ENCODE data around the gene ST3GAL2. TPM values are rescaled to one million over a fixed set of nuclear protein-coding genes. Genes with fewer than 3 reads are reported as not detected.
"Not testable (repeated sequence)": the region's sequence is repeated elsewhere in the genome, so short reads cannot be mapped to it uniquely, and the experiment has no call there.

Gene ST3GAL2
- total RNA-seq, 1 experiment from 2014 or later = 32.7 TPM

DNA sequence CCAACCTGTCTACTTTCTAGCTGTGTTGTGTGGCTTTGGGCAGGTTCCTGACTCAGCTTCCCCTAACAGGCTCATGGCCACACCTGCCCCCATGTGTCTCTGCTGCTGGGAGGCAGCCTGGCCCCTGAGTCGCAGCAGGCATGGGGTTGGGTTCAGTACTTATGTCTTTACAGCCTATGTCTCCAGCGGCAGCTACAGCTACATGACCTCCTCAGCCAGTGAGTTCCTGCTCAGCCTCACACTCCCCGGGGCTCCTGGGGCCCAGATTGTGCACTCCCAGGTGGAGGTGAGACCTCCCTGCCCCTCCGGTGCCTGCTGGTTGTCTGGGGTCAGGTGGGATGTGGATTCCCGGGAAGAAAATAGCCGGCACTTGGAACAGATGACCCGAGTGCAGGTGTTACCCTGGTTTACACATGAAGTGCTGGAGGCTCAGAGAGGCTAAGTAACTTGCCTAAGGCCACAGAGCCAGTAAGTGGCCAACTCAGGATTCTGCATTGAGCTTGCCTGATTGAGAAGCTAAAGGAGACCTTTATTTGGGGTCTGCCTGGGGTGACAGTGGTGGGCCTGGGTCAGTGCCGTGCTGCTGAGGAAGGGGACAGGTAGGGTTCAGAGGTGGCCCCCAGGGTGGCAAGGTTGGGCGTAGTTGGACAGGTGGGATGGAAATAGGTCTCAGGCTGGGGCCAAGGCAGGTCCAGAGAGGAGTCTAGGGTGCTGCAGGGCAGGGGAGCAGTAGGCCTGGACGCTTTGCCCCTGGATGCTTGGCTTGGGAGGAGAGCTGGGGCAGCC is 31.4 kb upstream of the ST3GAL2 start:
- in situ Hi-C loops (cut with HindIII; ENCODE audit: low sequenced_read_pairs) = no loop called here
- DNase-seq (ENCODE audit: low spot score) = no peak

DNA sequence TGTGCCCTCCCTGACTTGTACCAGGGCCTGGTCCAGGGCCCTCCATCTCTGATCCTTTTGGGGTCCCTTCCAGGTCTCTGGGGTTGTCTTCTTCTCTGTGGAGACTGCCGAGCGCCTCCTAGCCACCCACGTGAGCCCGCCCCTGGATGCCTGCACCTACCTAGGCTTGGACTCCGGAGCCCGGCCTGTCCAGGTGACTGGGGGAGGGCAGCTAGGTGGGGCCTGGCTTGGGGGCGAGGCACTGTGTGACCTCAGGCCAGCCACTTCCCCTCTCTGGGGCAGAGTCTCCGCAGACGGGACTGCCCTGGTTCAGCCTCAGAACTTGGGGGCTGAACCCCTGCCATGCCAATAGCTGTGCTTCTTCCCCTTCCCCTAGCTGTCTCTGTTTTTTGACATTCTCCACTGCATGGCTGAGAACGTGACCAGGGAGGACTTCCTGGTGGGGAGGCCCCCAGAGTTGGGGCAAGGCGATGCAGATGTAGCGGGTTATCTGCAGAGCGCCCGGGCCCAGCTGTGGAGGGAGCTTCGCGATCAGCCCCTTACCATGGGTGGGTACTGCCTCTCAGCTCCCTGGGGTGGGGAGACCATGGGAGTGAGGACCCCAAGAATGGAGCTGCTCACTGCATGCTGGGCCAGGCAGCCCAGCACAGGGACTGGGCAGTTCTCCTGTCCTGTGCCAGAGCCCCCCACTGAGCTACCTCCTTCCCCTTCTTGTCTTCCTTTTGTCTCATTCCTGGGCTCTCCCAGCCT is 30.1 kb upstream of the ST3GAL2 start:
- no peak for DNase-seq (ENCODE audit: low spot score)
- in situ Hi-C loops (cut with HindIII; ENCODE audit: low sequenced_read_pairs) = no loop called here

DNA sequence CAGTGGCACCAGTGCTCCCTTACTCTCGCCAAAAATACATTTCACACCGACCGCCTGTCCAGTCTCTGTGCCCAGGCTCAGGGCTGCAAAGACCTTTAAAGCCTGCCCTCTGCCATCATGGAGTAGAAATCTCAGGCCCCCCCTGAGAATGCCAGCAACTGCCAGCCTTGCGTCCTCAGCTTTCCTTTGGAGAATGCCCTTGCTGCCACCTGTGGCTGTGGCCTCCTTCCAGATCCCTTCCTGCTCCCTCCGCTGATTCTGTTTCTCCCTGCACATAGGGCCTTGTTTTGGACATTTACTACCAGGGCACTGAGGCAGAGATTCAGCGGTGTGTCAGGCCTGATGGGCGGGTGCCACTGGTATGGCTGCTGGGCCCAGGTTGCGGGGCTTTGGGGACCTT is 28.7 kb upstream of the ST3GAL2 start:
- in situ Hi-C loops (cut with HindIII; ENCODE audit: low sequenced_read_pairs) = no loop called here

DNA sequence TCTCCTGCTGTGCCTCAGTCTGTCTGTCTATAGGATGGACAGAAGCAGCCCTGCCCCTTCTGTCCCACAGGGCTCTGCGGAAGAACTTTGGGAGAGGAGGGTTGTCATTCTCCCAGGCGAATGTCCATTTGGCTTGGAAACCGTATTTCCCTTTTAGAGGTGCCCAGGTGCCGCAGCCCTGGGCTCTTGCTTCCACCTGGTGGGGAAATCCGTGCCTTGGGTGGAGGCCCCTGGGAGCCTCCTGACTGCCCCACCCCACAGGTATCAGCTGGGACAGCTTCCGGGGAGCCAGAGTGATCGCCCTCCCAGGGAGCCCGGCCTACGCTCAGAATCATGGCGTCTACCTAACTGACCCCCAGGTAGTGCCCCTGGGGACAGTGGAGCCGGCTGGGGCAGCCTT is 28.2 kb upstream of the ST3GAL2 start:
- DNase-seq (ENCODE audit: low spot score) = no peak
- in situ Hi-C loops (cut with HindIII; ENCODE audit: low sequenced_read_pairs) = no loop called here

More for the DNA sequence above, 28.7 kb upstream of the ST3GAL2 start:
- DNase-seq (ENCODE audit: low spot score) = no peak

DNA sequence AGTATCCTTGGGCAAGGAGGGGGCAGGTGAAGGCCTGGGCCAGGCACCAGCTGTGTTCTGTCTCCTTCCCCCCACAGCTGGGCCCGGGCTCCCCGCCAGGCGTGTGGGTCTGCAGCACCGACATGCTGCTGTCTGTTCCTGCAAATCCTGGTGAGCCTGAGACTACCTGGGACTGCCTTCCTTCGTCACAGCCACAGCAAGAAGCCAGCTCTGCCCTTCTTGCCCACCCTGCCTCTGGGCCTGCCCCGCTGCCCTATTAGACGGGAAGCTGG is 27.8 kb upstream of the ST3GAL2 start:
- no peak for DNase-seq (ENCODE audit: low spot score)
- in situ Hi-C loops (cut with HindIII; ENCODE audit: low sequenced_read_pairs) = no loop called here

DNA sequence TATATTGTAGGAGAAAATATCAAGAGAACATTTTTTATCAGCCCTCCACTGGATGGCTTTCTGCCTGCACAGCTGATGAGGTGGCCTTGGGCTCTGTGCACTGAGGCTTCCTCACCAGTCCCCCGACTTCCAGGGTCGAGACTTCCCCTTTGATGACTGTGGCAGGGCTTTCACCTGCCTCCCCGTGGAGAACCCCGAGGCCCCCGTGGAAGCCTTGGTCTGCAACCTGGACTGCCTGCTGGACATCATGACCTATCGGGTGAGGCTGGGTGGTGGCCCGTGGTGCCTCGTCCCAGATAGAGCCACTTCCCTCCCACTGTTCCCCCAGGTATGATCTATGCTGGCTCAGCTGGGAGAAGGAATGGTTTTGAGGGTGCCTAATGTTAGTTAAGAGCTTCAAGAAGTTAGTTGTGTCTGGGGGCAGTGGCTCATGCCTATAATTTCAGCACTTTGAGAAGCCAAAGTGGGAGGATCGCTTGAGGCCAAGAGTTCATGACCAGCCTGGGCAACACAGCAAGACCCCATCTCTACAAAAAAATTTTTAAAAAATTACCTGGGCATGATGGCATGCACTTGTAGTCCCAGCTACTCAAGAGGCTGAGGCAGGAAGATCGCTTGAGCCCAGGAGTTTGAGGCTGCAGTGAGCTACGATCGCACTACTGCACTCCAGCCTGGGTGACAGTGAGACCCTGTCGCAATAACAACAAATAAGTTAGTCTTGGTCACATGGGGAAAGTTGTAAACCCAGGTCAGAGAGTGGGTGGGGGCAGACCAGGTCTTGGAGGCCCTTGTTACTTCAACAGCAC is 27.3 kb upstream of the ST3GAL2 start:
- in situ Hi-C loops (cut with HindIII; ENCODE audit: low sequenced_read_pairs) = no loop called here
- no peak for DNase-seq (ENCODE audit: low spot score)

DNA sequence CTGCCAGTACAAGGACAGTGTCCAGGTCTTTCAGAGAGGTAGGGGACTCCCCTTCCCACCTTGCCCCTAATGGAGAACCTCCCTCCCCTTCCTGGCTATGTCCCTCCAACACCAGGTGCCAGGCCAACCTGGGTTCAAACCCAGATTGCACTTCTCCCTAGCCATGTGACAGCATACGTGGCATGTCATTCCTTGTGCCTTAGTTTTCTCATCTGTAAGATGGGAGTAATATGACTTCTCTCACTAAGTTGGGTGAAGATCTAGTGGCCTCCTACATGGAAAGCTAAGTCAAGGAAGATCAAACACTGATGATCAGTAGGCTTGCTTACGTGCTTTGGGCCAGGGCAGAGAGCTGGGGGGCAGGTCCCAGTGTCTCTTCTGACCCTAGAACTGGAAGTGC is 24.3 kb upstream of the ST3GAL2 start:
- in situ Hi-C loops (cut with HindIII; ENCODE audit: low sequenced_read_pairs) = no loop called here
- no peak for DNase-seq (ENCODE audit: low spot score)

DNA sequence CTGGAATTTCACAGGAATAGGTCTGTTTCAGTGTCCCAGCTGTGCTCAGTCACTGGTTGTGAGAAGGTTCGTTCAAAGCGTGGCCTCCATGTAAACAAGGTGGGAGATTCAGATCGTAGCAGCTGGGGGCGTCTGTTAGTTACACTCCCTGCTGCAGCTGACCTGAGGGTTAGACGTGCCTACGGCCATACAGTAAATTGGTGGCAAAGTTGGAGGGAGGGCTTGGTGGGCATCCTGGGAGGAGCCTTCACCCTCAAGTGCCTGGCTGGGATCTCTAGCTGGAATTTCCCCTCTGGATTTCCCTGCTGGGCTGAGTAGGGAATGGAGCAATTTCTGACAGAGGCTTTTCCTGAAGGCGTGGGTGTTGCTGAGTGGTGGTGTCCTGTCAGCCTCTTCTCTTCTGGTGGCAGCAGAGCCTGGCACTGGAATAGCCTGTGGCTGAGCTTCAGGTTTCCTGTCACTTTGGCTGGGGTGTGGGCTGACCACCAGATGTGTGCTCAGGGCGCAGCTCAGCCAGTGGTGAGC is 21.9 kb upstream of the ST3GAL2 start:
- in situ Hi-C loops (cut with HindIII; ENCODE audit: low sequenced_read_pairs) = no loop called here
- DNase-seq (ENCODE audit: low spot score) = no peak

DNA sequence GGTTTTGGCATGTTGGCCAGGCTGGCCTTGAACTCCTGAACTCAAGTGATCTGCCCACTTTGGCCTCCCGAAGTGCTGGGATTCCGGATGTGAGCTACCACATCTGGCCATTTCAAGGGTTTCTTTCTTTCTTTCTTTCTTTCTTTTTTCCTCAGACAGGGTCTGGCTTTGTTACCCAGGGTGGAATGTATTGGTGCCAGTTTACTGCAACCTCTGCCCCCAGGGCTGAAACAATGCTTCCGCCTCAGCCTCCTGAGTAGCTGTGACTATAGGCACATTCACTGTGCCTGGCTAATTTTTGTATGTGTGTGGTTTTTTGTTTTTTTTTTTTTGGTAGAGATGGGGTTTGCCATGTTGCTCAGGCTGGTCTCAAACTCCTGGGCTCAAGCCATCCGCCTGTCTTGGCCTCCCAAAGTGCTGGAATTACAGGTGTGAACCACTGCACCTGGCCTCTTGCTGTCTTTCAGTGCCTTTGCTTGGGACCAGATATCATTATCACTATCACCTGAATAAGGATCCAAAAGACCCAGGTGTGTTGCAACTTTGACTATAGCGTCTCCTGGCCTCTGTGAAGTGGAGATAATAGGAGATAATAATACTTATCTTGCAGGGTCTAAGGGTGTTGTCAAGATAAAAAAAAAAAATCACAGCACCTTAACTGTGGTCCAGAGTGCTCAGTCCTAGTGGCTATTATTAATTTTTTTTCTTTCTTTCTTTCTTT is 18.7 kb upstream of the ST3GAL2 start:
- in situ Hi-C loops (cut with HindIII; ENCODE audit: low sequenced_read_pairs) = no loop called here
- no peak for DNase-seq (ENCODE audit: low spot score)

DNA sequence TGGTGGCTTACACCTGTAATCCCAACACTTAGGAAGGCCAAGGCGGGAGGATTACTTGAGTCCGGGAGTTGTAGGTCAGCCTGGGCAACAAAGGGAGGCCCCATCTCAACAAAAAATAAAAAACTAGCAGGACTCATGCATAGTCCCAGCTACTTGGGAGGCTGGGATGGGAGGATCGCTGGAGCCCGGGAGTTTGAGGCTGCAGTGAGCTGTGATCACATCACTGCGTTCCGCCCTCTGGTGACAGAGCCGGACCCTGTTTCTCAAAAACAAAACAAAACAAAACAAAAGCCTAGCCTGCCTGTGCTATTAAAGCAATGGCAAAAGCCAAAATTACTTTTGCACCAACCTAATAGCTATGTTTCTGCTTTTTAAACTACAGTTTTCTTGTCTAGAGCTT is 17.0 kb upstream of the ST3GAL2 start:
- no peak for DNase-seq (ENCODE audit: low spot score)
- in situ Hi-C loops (cut with HindIII; ENCODE audit: low sequenced_read_pairs) = no loop called here

DNA sequence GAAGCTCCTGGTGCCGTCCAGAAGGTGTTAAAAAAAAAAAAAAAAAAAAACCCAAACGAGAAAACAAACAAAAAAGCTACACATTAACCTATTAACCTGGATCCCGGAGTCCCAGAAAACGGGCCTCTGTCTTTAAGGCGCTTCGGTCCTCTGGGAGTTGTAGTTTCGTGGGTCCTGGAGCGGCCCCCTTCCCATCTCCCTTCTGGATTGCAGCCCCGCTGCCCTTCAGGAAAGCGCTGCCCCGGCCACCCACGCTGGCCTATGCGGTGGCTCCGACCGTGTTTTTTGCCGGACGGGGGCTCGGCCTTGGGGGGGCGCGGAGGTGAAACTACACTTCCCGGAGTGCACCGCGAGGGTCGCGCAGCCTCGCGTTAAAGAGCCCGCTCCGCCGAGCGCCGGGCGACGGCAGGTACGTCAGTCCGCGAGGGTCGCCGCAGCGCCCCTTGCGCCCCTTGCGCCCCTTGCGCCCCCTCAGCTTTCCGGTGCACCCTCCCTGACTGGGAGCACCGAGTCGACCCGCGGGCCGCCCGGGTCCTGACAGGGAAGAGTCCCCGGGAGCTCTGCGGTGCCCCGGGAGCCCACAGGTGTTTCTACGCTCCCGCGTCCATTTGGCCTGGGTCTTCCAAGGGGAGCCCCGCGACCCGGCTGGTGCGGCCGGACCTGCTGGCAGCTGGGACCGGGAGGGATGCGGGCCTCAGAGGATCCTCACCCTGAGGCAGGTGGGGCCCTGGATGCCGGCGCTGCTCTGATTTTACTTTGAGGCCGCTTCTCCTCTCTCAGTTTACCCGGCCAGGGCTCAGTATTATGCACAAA is 15.5 kb upstream of the ST3GAL2 start, which contains the start of gene FCSK:
Gene FCSK, plus strand, starts transcription at position 374 of the 813 bp plus-strand sequence. CDS start 8,596 bp downstream, outside the sequence.
- DNase-seq (ENCODE audit: low spot score) = peak; percentile 82
- in situ Hi-C loops (cut with HindIII; ENCODE audit: low sequenced_read_pairs) = no loop called here

DNA sequence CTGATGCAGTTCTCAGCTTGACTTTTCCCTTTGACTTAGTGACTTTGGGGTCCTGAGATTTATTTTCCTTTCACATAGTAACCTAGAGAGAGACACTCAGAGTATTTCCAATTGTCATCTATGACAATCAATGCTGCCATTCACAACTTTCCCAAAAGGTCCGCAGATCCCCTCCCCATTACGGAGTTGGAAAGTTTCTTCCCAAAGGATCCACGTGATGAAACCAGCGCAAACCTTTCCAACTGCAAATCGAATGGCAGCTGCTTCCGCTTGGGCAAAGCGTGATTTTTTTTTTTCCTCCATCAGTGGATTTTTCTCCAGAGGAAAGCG is 15.0 kb upstream of the ST3GAL2 start:
- in situ Hi-C loops (cut with HindIII; ENCODE audit: low sequenced_read_pairs) = no loop called here
- no peak for DNase-seq (ENCODE audit: low spot score)

DNA sequence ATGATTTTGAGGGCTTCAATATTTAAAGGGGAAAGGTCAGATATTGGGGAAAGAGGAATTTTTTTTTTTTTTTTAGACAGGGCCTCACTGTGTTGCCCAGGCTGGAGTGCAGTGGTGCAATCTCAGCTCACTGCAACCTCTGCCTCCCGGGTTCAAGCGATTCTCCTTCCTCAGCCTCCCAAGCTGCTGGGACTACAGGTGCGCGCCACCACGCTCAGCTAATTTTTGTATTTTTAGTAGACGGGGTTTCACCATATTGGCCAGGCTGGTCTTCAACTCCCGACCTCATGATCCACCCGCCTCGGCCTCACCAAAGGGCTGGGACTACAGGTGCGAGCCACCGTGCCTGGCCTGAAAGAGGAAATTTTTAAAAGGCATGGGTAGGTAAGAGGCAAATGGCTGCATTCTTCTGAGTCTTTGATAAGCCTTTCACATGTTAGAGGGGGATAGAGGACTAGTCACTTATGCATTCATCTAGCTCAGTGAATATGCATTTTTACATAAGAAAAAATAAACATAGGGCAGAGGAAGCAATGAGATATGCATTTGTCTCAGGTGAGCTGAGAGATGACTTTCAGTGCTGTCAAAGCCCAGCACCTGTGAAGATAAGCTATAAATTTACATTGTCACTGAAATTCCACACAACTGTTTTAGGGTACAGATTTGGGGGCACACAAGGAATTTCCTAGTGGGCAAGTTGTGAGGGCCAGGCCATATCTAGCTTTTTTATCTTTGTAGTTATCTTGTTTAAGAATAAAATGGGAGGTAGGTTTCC is 14.4 kb upstream of the ST3GAL2 start:
- in situ Hi-C loops (cut with HindIII; ENCODE audit: low sequenced_read_pairs) = no loop called here
- no peak for DNase-seq (ENCODE audit: low spot score)

DNA sequence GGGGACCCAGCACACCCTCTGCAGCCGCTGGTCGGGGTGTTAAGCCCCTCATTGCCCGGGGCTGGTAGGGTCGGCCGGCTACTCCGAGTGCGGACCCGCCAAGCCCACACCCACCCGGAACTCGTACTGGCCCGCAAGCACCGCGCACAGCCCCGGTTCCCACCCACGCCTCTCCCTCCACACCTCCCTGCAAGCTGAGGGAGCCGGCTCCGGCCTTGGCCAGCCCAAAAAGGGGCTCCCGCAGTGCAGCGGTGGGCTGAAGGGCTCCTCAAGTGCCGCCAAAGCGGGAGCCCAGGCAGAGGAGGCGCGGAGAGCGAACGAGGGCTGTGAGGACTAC is 12.1 kb upstream of the ST3GAL2 start:
- DNase-seq (ENCODE audit: low spot score); in situ Hi-C loops (cut with HindIII; ENCODE audit: low sequenced_read_pairs): not testable (repeated sequence)

DNA sequence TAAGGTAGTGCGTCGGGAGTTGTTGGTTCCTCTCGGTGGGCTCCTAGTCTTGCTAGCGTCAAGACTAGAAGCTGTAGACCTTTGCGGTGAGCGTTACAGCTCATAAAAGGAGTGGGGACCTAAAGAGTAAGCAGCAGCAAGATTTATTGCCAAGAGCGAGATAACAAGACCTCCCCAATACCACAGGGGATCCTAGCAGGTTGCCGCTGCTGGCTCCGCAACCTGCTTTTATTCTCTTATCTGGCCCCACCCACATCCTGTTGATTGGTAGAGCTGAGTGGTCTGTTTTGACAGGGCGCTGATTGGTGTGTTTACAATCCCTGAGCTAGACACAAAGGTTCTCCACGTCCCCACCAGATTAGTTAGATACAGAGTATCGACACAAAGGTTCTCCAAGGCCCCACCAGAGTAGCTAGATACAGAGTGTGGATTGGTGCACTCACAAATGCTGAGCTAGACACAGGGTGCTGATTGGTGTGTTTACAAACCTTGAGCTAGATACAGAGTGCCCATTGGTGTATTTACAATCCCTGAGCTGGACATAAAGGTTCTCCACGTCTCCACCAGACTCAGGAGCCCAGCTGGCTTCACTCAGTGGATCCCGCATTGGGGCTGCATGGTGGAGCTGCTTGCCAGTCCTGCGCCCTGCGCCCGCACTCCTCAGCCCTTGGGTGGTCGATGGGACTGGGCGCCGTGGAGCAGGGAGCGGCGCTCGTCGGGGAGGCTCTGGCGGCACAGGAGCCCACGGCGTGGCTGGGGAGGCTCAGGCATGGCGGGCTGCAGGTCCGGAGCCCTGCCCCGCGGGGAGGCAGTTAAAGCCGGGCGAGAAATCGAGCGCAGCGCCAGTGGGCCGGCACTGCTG is 11.5 kb upstream of the ST3GAL2 start:
- DNase-seq (ENCODE audit: low spot score); in situ Hi-C loops (cut with HindIII; ENCODE audit: low sequenced_read_pairs): not testable (repeated sequence)

DNA sequence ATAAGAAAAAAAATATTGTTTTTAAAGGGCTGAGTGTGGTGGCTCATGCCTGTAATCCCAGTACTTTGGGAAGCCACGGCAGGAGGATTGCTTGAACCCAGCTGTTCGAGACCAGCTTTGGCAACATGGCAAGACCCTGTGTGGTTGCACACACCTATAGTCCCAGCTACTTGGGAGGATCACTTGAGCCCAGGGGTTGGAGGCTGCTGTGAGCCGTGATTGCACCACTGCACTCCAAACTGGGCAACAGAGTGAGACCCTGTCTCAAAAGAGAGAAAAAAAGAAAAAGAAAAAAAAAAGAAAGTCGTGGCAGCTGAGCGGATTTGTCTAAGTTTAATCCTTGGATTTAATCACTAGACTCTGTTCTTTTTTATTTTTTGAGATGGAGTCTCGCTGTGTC is 9.2 kb upstream of the ST3GAL2 start:
- DNase-seq (ENCODE audit: low spot score) = no peak
- in situ Hi-C loops (cut with HindIII; ENCODE audit: low sequenced_read_pairs) = no loop called here

Data from G401 (cell line).